Gastroesophageal sphincter (tissue), 3 donors: ENCODE data around the gene ANKRD33.

Source experiments
- CTCF ChIP-seq, 4 experiments: fragments of 200-600 bp in 2 of 4; fragments of 450-650 bp in 2 of 4; sonication (generic) in 1 of 4; IDR thresholded peaks; one replicate each; pipeline ENCODE4 v1.5.1; 2017 to 2019; ENCODE audit warnings: antibody characterized with exemption in 4 of 4, mild to moderate bottlenecking in 2 of 4, moderate library complexity in 2 of 4
- POLR2AphosphoS5 ChIP-seq: sonication (generic); formaldehyde crosslinking; IDR thresholded peaks from one replicate; pipeline ENCODE4 v1.6.1; 2017; ENCODE audit warnings: antibody characterized with exemption

DNA sequence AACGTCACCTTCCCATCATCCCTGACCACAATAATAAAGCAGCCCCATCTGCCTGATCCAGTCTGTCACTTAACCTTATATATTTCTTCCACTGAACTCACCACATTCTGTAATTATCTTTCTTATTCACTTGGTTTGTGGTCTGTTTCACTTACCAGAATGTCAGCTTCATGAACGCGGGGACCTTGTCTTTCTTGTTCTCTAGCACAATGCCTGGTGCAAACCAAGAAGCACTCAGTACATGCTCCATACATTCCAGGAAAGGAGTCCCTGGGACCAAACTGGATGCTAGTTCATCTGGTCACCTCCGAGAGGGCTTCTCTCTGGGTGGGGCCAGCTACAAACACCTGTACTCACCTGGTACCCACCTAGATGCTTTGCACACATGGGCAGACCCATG, 17.4 kb upstream of the ANKRD33 start:
- TF ChIP-seq POLR2AphosphoS5: no peak
- no peak for TF ChIP-seq CTCF (IDR thresholded peaks at IDR 0.05)
